ENCODE results near the gene WFIKKN1.

GRCh38 chr16:582614-583331 lies 48.0 kb upstream of the WFIKKN1 start:
- no peak for TF ChIP-seq CTCF (IDR thresholded peaks at IDR 0.05 in 8 of 11, conservative IDR thresholded peaks at IDR 0.05 in 3 of 11)
- no peak for TF ChIP-seq POLR2A (IDR thresholded peaks at IDR 0.05)
- TF ChIP-seq POLR2AphosphoS5 (IDR thresholded peaks at IDR 0.05), result peak in 1 of 3 donors; percentile 1

Measured in spleen (tissue), 7 donors.